ENCODE data around the gene SRPX.

DNA sequence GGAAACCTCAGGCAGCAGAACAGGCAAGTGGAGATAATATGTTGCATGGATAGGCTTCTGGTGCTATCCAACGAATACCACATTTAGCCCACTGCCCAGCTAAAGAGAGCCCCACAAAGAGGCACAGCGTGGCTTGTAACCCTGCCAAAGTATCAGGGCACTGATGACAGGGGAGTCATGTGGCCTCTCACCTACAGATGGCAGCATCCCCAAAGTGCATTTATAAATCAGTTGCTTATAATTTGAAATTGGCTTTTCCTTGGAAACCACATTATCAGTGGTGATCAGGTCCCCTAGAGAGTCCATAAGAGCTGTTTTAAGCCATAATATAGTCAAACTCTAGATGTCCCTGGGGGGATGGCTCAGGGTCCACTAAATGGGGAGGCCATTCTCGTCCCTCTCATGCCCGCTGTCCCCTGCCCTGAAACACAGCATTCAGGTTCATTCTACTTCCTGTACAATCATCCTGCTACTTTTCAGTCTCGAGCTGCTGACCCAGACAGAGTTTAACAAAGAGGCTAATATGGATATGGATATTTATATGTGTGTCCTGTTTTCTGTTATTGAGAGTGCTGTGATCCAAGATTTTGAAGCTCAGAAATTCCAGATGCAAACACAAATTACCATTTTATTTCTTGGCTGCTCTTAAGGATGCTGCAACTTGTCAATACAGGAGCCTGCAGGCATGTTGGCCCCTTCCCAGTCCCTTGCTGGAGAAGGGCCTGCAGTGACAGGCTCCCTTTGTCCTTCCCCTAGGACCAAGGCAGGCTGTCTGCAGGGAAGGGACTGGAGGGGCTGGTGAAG lies 28.5 kb downstream of the SRPX start:
- TF ChIP-seq EZH2 (IDR thresholded peaks at IDR 0.05; ENCODE audit: borderline replicate concordance, low read length) = no peak
- TF ChIP-seq, protein P1, sequence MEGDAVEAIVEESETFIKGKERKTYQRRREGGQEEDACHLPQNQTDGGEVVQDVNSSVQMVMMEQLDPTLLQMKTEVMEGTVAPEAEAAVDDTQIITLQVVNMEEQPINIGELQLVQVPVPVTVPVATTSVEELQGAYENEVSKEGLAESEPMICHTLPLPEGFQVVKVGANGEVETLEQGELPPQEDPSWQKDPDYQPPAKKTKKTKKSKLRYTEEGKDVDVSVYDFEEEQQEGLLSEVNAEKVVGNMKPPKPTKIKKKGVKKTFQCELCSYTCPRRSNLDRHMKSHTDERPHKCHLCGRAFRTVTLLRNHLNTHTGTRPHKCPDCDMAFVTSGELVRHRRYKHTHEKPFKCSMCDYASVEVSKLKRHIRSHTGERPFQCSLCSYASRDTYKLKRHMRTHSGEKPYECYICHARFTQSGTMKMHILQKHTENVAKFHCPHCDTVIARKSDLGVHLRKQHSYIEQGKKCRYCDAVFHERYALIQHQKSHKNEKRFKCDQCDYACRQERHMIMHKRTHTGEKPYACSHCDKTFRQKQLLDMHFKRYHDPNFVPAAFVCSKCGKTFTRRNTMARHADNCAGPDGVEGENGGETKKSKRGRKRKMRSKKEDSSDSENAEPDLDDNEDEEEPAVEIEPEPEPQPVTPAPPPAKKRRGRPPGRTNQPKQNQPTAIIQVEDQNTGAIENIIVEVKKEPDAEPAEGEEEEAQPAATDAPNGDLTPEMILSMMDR (IDR thresholded peaks at IDR 0.05; ENCODE audit: low read length) = peak; percentile 52; the same call in 1 of the 2 replicates

Data from OCI-LY1 (cell line).